Thoracic aorta (tissue), 2 donors: Measurements from ENCODE around the gene CEBPA. TPM values are rescaled to one million over a fixed set of nuclear protein-coding genes. Genes with fewer than 3 reads are reported as not detected.

ENCODE experiments used
- ATAC-seq: fragments of 150-250 bp; one replicate; pipeline ENCODE4 v1.8.0; 2017; ENCODE audit warnings: low read depth; ENCODE audit not compliant: insufficient number of reproducible peaks, low FRiP score
- DNase-seq: peaks from one replicate; pipeline ENCODE4 v3.0.0-alpha.2; 2020; ENCODE audit warnings: low spot score
- H3K27ac ChIP-seq, 2 donors: fragments of 200-600 bp; sonication (generic); 1 replicate in 1 of 2; 2 replicates in 1 of 2; pipeline ENCODE4 v1.5.1; 2016; ENCODE audit warnings: mild to moderate bottlenecking in 2 of 2, moderate library complexity in 2 of 2
- H3K27me3 ChIP-seq: fragments of 200-600 bp; sonication (generic); replicated peaks from 2 replicates; pipeline ENCODE4 v1.6.0; 2016; ENCODE audit warnings: mild to moderate bottlenecking; ENCODE audit not compliant: insufficient read depth
- H3K36me3 ChIP-seq: fragments of 200-600 bp; sonication (generic); one replicate; pipeline ENCODE4 v1.5.1; 2016
- H3K4me1 ChIP-seq, 2 donors: fragments of 200-600 bp; sonication (generic); 1 replicate in 1 of 2; 2 replicates in 1 of 2; pipeline versions ENCODE4 v1.5.1 to v1.6.0; 2016; ENCODE audit warnings: low read depth in 2 of 2, mild to moderate bottlenecking in 1 of 2; ENCODE audit not compliant: control insufficient read depth in 1 of 2
- H3K4me3 ChIP-seq: fragments of 200-600 bp; sonication (generic); 2 replicates; pipeline ENCODE4 v1.5.1; 2016; ENCODE audit warnings: mild to moderate bottlenecking
- H3K9me3 ChIP-seq: fragments of 200-600 bp; sonication (generic); 2 replicates; pipeline ENCODE4 v1.5.1; 2016
- CTCF ChIP-seq: fragments of 200-600 bp; sonication (generic); IDR thresholded peaks from one replicate; pipeline ENCODE4 v1.5.1; 2019; ENCODE audit warnings: antibody characterized with exemption
- total RNA-seq, 2 donors: library from RNA; depleted of rRNA; stranded (reverse); fragments of >200 nt; gene quantifications; one replicate each; pipeline versions ENCODE4 v1.1.0 to v1.2.3, GENCODE V29; 2016

Gene CEBPA
- total RNA-seq, 2 donors from 2014 or later = 4.7 to 4.9 TPM

GRCh38 chr19:33281296-33281926, 20.9 kb downstream of the CEBPA start:
- Histone ChIP-seq H3K27ac (no peak overlapping the region), H3K27me3 (no peaks in the 10 kb centered on the region), H3K9me3 (no peaks in the 10 kb centered on the region), H3K4me1 (no peaks in the 10 kb centered on the region), H3K36me3 (no peaks in the 10 kb centered on the region), H3K4me3 (no peak overlapping the region)
- DNase-seq (no peak), ATAC-seq (no peak)
- TF ChIP-seq CTCF = no peak

- ATAC-seq (no peak), DNase-seq (no peak)
- H3K27me3 ChIP-seq = no peaks in the 10 kb centered on the region
Observed at GRCh38 chr19:33280351-33280921, 21.9 kb downstream of the CEBPA start.

GRCh38 chr19:33279430-33280350, 22.6 kb downstream of the CEBPA start:
- H3K36me3 ChIP-seq = no peaks in the 10 kb centered on the region
- H3K4me3 ChIP-seq = no peak overlapping the region
- DNase-seq (no peak), ATAC-seq (no peak)
- no peak overlapping the region for H3K27ac ChIP-seq
- no peaks in the 10 kb centered on the region for H3K27me3 ChIP-seq
- TF ChIP-seq CTCF = no peak
- H3K9me3 ChIP-seq = no peaks in the 10 kb centered on the region
- no peaks in the 10 kb centered on the region for H3K4me1 ChIP-seq

More at GRCh38 chr19:33280351-33280921, 21.9 kb downstream of the CEBPA start:
- Histone ChIP-seq H3K4me1 (no peaks in the 10 kb centered on the region), H3K4me3 (no peak overlapping the region), H3K36me3 (no peaks in the 10 kb centered on the region), H3K27ac (no peak overlapping the region), H3K9me3 (no peaks in the 10 kb centered on the region)
- TF ChIP-seq CTCF = no peak

- Histone ChIP-seq H3K4me3 (no peak overlapping the region), H3K36me3 (no peaks in the 10 kb centered on the region), H3K4me1 (peaks cover 4% of the 10 kb centered on the region in 2 donors), H3K27ac (no peak overlapping the region), H3K9me3 (no peaks in the 10 kb centered on the region), H3K27me3 (no peaks in the 10 kb centered on the region)
- no peak for ATAC-seq
- DNase-seq = no peak
- TF ChIP-seq CTCF = no peak
Observed at GRCh38 chr19:33278403-33279269, 23.7 kb downstream of the CEBPA start.
